B cell (primary cell): ENCODE results near the gene CEP78. TPM values are rescaled to one million over a fixed set of nuclear protein-coding genes. Genes with fewer than 3 reads are reported as not detected.

Experiments used
- ATAC-seq: fragments of 200-7000 bp; cut with Tn5 transposase; one replicate; pipeline ENCODE4 v1.10.0; 2021; ENCODE audit warnings: low read depth, mild to moderate bottlenecking, moderate number of reproducible peaks, moderate library complexity
- CTCF ChIA-PET: fragments of 350-600 bp; sonication (Branson Sonifier 250); formaldehyde crosslinking; loops from one replicate; lab custom pipeline; 2021; ENCODE audit warnings: antibody characterized with exemption, inconsistent platforms; lab: Charles Lee
- POLR2A ChIA-PET: fragments of 350-600 bp; sonication (Branson Sonifier 250); formaldehyde crosslinking; loops from one replicate; lab custom pipeline; 2021; ENCODE audit warnings: antibody characterized with exemption; lab: Charles Lee
- DNase-seq: peaks from one replicate; pipeline ENCODE4 v3.0.0; 2013
- H2AFZ ChIP-seq: 2 replicates; pipeline ENCODE4 v1.6.1; 2012; ENCODE audit warnings: mild to moderate bottlenecking, low read depth, low read length; ENCODE audit not compliant: insufficient read depth, poor library complexity, severe bottlenecking
- H3K27ac ChIP-seq, 2 donors: 1 replicate in 1 of 2; 2 replicates in 1 of 2; pipeline ENCODE4 v1.5.1; 2012 to 2013; ENCODE audit warnings: low read length in 2 of 2, mild to moderate bottlenecking in 2 of 2, moderate library complexity in 1 of 2
- H3K27me3 ChIP-seq, 4 experiments: fragments of 200-600 bp in 1 of 4; sonication (generic) in 1 of 4; replicated peaks in 1 of 4; 1 replicate in 2 of 4; 2 replicates in 2 of 4; pipeline versions ENCODE4 v1.6.1 to v1.7.0; 2013 to 2016; ENCODE audit warnings: low read length in 3 of 4, mild to moderate bottlenecking in 2 of 4, mixed read lengths in 1 of 4, moderate library complexity in 1 of 4; ENCODE audit not compliant: insufficient read depth in 4 of 4, control insufficient read depth in 3 of 4; ENCODE audit errors: control extremely low read depth in 1 of 4
- H3K36me3 ChIP-seq, 2 experiments: replicated peaks in 1 of 2; 1 replicate in 1 of 2; 2 replicates in 1 of 2; pipeline versions ENCODE4 v1.6.1 to v1.7.1; 2013; ENCODE audit warnings: low read length in 1 of 2; ENCODE audit not compliant: insufficient read depth in 2 of 2, control insufficient read depth in 1 of 2; ENCODE audit errors: control extremely low read depth in 1 of 2, extremely low read depth in 1 of 2
- H3K4me1 ChIP-seq, 2 donors: fragments of 200-600 bp in 1 of 2; sonication (generic) in 1 of 2; 1 replicate in 1 of 2; 2 replicates in 1 of 2; pipeline versions ENCODE4 v1.5.1 to v1.6.1; 2013 to 2017; ENCODE audit warnings: low read length in 2 of 2; ENCODE audit not compliant: control insufficient read depth in 2 of 2, insufficient read depth in 2 of 2
- H3K4me2 ChIP-seq: replicated peaks from 2 replicates; pipeline ENCODE3; 2012; ENCODE audit warnings: mild to moderate bottlenecking, low read depth, low read length; ENCODE audit not compliant: poor library complexity, severe bottlenecking
- H3K4me3 ChIP-seq, 5 experiments: fragments of 200-600 bp in 1 of 5; sonication (generic) in 1 of 5; 1 replicate in 3 of 5; 2 replicates in 2 of 5; pipeline versions ENCODE4 v1.5.1 to v1.7.0; 2011 to 2016; ENCODE audit warnings: low read length in 4 of 5, mild to moderate bottlenecking in 4 of 5, low read depth in 2 of 5, control low read depth in 1 of 5, moderate library complexity in 1 of 5; ENCODE audit not compliant: insufficient read depth in 1 of 5; ENCODE audit errors: control extremely low read depth in 1 of 5, extremely low read depth in 1 of 5
- H3K79me2 ChIP-seq: fragments of 200-600 bp; sonication (generic); one replicate; pipeline ENCODE4 v1.6.0; 2016; ENCODE audit warnings: low read length; ENCODE audit not compliant: control insufficient read depth, insufficient read depth
- H3K9ac ChIP-seq: fragments of 200-600 bp; sonication (generic); 2 replicates; pipeline ENCODE4 v1.6.1; 2017; ENCODE audit warnings: mild to moderate bottlenecking, low read length, moderate library complexity
- H3K9me3 ChIP-seq, 3 donors: one replicate each; pipeline versions ENCODE4 v1.6.1 to v1.7.1; 2013; ENCODE audit warnings: low read length in 2 of 3; ENCODE audit not compliant: control insufficient read depth in 2 of 3, insufficient read depth in 1 of 3; ENCODE audit errors: control extremely low read depth in 1 of 3
- H4K20me1 ChIP-seq: 2 replicates; pipeline ENCODE4 v1.6.0; 2012; ENCODE audit warnings: mild to moderate bottlenecking, low read length; ENCODE audit not compliant: insufficient read depth, control insufficient read depth, poor library complexity, severe bottlenecking
- H3K27ac Mint-ChIP-seq: one replicate; pipeline ENCODE4 v1.8.0; 2021; ENCODE audit warnings: mixed read lengths
- H3K27me3 Mint-ChIP-seq: one replicate; pipeline ENCODE4 v1.8.0; 2021; ENCODE audit warnings: mixed read lengths
- H3K4me1 Mint-ChIP-seq: one replicate; pipeline ENCODE4 v1.8.0; 2021; ENCODE audit warnings: mixed read lengths
- H3K4me3 Mint-ChIP-seq: one replicate; pipeline ENCODE4 v1.8.0; 2021; ENCODE audit warnings: mixed read lengths
- H3K9me3 Mint-ChIP-seq: one replicate; pipeline ENCODE4 v1.8.0; 2022; ENCODE audit warnings: mixed read lengths; ENCODE audit not compliant: insufficient read depth
- EZH2 ChIP-seq: IDR thresholded peaks from 2 replicates; pipeline ENCODE4 v1.6.1; 2012; ENCODE audit warnings: borderline replicate concordance, low read depth, mild to moderate bottlenecking, moderate library complexity, low read length; ENCODE audit not compliant: insufficient read depth, poor library complexity, severe bottlenecking
- whole genome bisulfite sequencing: methylation state at CpG from one replicate; pipeline ENCODE4 v1.1.5; 2013; ENCODE audit warnings: missing lambda C conversion rate; ENCODE audit not compliant: insufficient coverage; 5-methylcytosine and 5-hydroxymethylcytosine counted together
- intact Hi-C: fragments of 100-400 bp; cut with micrococcal nuclease; formaldehyde crosslinking; loops from one replicate; pipeline ENCODE4 v1.10.0; 2022
- polyA plus RNA-seq: library from polyadenylated mRNA; depleted of rRNA; stranded (reverse); fragments of >200 nt; gene quantifications from 2 replicates; pipeline ENCODE4 v1.2.3, GENCODE V29; 2012
- total RNA-seq, 2 donors: library from RNA; stranded (reverse); fragments of 120-200 nt in 1 of 2; gene quantifications; 1 replicate in 1 of 2; 2 replicates in 1 of 2; pipeline versions ENCODE4 v1.2.3 to v1.2.4, GENCODE V29; 2013 to 2022
- TF ChIP-seq, protein P1 (sequence below): fragments of 200-600 bp; IDR thresholded peaks from one replicate; pipeline ENCODE4 v1.8.0; 2022; ENCODE audit warnings: antibody characterized with exemption, mild to moderate bottlenecking

The CEP78 gene
- total and polyA plus RNA-seq, 2 donors (not counting 1 experiment from before 2014, with no cell fraction given) = 7.2 to 28.8 TPM

DNA sequence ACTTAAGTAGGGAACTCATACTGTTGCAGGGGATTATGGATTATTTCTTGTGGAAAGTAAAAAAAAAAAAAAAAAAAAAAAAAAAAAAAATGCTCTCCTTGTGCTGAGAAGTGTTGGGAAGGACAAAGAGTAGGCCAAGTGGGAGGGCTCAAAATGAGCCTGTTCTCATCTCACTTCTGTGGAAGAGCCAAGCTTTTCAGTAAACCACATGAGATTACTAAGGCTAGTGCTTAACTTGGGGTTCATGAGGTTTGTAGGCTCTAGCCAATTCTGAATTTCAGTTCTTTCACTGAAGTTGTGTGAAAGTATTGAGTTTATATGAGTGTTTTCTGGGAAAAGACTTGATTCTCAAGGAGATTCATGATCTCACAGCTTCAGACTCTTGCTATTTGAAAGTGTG is 23.0 kb upstream of the CEP78 start:
- Histone ChIP-seq H4K20me1 (no peaks in the 10 kb centered on the region), H3K4me2 (no peak overlapping the region), H3K4me1 (peaks cover 19 to 20% of the 10 kb centered on the region in 2 donors), H3K9me3 (no peaks in the 10 kb centered on the region), H3K9ac (no peak overlapping the region), H3K27ac (no peak overlapping the region), H3K27me3 (no peaks in the 10 kb centered on the region), H3K79me2 (no peaks in the 10 kb centered on the region), H2AFZ (no peak overlapping the region), H3K4me3 (no peak overlapping the region), H3K36me3 (no peaks in the 10 kb centered on the region)
- no peaks in the 10 kb centered on the region for H3K9me3 Mint-ChIP-seq
- H3K27ac Mint-ChIP-seq = no peak overlapping the region
- ChIA-PET CTCF (interaction anchor here (1.2 kb wide), 1 partner anchor 756 kb away, joined by 3 read pairs; no protein-coding TSS in a partner anchor), POLR2A (no interaction called here)
- intact Hi-C loops = loop anchor here (1.0 to 10.0 kb wide), 4 partner anchors 98 to 1036 kb away; partner anchors contain the start of genes GNAQ and VPS13A
- peaks cover 27% of the 10 kb centered on the region for H3K4me1 Mint-ChIP-seq
- H3K4me3 Mint-ChIP-seq = no peak overlapping the region
- H3K27me3 Mint-ChIP-seq = no peaks in the 10 kb centered on the region
- TF ChIP-seq, protein P1, sequence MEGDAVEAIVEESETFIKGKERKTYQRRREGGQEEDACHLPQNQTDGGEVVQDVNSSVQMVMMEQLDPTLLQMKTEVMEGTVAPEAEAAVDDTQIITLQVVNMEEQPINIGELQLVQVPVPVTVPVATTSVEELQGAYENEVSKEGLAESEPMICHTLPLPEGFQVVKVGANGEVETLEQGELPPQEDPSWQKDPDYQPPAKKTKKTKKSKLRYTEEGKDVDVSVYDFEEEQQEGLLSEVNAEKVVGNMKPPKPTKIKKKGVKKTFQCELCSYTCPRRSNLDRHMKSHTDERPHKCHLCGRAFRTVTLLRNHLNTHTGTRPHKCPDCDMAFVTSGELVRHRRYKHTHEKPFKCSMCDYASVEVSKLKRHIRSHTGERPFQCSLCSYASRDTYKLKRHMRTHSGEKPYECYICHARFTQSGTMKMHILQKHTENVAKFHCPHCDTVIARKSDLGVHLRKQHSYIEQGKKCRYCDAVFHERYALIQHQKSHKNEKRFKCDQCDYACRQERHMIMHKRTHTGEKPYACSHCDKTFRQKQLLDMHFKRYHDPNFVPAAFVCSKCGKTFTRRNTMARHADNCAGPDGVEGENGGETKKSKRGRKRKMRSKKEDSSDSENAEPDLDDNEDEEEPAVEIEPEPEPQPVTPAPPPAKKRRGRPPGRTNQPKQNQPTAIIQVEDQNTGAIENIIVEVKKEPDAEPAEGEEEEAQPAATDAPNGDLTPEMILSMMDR = no peak
- TF ChIP-seq EZH2 = no peak
- DNase-seq = no peak
- ATAC-seq = no peak

DNA sequence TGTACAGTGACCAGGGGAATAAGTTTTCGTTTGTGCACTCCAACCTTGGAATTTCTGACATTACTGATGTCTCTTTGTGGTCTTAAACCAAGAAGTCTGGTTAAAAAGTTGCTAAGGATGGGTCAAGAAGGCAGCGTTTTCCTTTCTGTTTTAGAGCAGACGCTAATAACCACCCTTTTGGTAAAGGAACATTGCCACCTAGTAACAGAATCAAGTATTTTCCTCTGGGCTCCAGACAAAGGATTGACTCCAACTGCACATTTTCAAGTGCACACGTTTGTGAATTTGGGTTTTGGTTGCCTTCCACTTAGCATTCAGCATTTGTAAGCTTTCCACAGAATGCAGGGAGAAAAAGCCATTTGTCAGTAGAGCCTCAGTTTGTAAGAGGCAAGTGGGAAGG is 22.2 kb upstream of the CEP78 start:
- no peaks in the 10 kb centered on the region for H3K79me2 ChIP-seq
- TF ChIP-seq, protein P1 = peak; percentile 42
- TF ChIP-seq EZH2 = no peak
- peaks cover 1% of the 10 kb centered on the region for H3K27me3 Mint-ChIP-seq
- no peak overlapping the region for H3K27ac Mint-ChIP-seq
- H3K4me1 ChIP-seq = peaks cover 19 to 20% of the 10 kb centered on the region in 2 donors
- no peaks in the 10 kb centered on the region for H3K27me3 ChIP-seq
- H3K4me3 Mint-ChIP-seq = no peak overlapping the region
- intact Hi-C loops = loop anchor here (1.0 to 10.0 kb wide), 4 partner anchors 98 to 1036 kb away; partner anchors contain the start of genes GNAQ and VPS13A
- no peaks in the 10 kb centered on the region for H4K20me1 ChIP-seq
- H3K9me3 ChIP-seq = no peaks in the 10 kb centered on the region
- ChIA-PET CTCF (interaction anchor here (0.7 to 1.2 kb wide), 3 partner anchors 99 to 757 kb away, joined by 3 read pairs; no protein-coding TSS in a partner anchor), POLR2A (no interaction called here)
- 17% methylated on average over 1 of the region's 4 CpGs for WGBS
- no peak overlapping the region for H3K4me3 ChIP-seq
- DNase-seq (peak; percentile 48), ATAC-seq (no peak)
- peaks cover 27% of the 10 kb centered on the region for H3K4me1 Mint-ChIP-seq
- H3K27ac ChIP-seq = no peak overlapping the region
- no peak overlapping the region for H3K9ac ChIP-seq
- H2AFZ ChIP-seq = peak overlapping the region; percentile 8
- no peaks in the 10 kb centered on the region for H3K36me3 ChIP-seq
- no peak overlapping the region for H3K4me2 ChIP-seq
- no peaks in the 10 kb centered on the region for H3K9me3 Mint-ChIP-seq
